Measurements from ENCODE around the gene FBLN7.

DNA sequence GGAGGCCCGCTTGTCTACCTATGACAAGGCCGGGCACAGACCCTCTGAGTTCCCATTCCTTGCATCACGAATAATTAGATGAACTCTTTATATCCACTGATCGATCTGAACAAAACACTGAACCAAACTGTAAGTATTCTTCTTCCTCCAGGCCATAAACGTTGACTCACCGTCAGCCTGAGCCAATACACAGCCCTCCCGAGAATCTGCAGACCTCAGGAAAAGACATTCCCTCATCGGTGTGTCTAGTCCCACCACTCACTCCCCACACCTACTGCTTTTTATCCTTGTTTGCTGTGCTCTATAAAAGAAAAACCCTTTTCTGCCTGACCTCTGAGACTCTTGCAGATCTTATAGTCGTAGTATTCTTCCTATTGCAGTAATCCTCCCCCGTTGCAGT lies 42.1 kb upstream of the FBLN7 start:
- TF ChIP-seq, protein P1, sequence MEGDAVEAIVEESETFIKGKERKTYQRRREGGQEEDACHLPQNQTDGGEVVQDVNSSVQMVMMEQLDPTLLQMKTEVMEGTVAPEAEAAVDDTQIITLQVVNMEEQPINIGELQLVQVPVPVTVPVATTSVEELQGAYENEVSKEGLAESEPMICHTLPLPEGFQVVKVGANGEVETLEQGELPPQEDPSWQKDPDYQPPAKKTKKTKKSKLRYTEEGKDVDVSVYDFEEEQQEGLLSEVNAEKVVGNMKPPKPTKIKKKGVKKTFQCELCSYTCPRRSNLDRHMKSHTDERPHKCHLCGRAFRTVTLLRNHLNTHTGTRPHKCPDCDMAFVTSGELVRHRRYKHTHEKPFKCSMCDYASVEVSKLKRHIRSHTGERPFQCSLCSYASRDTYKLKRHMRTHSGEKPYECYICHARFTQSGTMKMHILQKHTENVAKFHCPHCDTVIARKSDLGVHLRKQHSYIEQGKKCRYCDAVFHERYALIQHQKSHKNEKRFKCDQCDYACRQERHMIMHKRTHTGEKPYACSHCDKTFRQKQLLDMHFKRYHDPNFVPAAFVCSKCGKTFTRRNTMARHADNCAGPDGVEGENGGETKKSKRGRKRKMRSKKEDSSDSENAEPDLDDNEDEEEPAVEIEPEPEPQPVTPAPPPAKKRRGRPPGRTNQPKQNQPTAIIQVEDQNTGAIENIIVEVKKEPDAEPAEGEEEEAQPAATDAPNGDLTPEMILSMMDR (IDR thresholded peaks at IDR 0.05): no peak
- no peak for TF ChIP-seq POLR2A (IDR thresholded peaks at IDR 0.05)

Data from body of pancreas (tissue), 4 donors.